HepG2 (cell line): ENCODE data around the gene ATP11A. TPM values are rescaled to one million over a fixed set of nuclear protein-coding genes. Genes with fewer than 3 reads are reported as not detected.

Experiments
- ATAC-seq: fragments of 200-7000 bp; cut with Tn5 transposase; 3 replicates; pipeline ENCODE4 v1.9.1; 2020; ENCODE audit warnings: mild to moderate bottlenecking, moderate library complexity
- BruUV-seq: library from RNA; stranded (reverse); fragments of 400-500 nt; replicated peaks from 2 replicates; lab custom pipeline; 2021; lab: Mats Ljungman, UMichigan
- CTCF ChIA-PET: fragments of 300-600 bp; formaldehyde crosslinking; extraction: SDS; loops from one replicate; lab custom pipeline; 2021; ENCODE audit warnings: low total read pairs, inconsistent platforms, low intra/inter-chr PET ratio; lab: Yijun Ruan, JAX
- POLR2A ChIA-PET: fragments of 350-600 bp; sonication (Branson Sonifier 250); formaldehyde crosslinking; loops from one replicate; lab custom pipeline; 2020; ENCODE audit warnings: antibody characterized with exemption, inconsistent platforms; lab: Yijun Ruan, JAX
- DNase-seq: peaks from one replicate; pipeline ENCODE4 v3.0.0-alpha.2; 2015; ENCODE audit warnings: low spot score
- FAIRE-seq: peaks from 3 replicates; lab custom pipeline; 2011; peaks lifted over from hg19 to GRCh38; lab: Jason Lieb, UNC
- H2AFZ ChIP-seq: one replicate; pipeline ENCODE4 v1.6.1; 2011; ENCODE audit warnings: low read length, inconsistent platforms
- H3K27ac ChIP-seq: fragments of 300-600 bp; 3 replicates; pipeline ENCODE4 v1.8.0; 2011; ENCODE audit warnings: mixed run types, mild to moderate bottlenecking, mixed read lengths, low read length, inconsistent platforms; ENCODE audit not compliant: insufficient read depth; ENCODE audit errors: extremely low read length
- H3K27me3 ChIP-seq, 2 experiments: fragments of 200-600 bp in 1 of 2; 2 replicates in 1 of 2; 3 replicates in 1 of 2; pipeline versions ENCODE4 v1.6.0 to v1.8.0; 2011; ENCODE audit warnings: low read length in 2 of 2, mild to moderate bottlenecking in 2 of 2, moderate library complexity in 2 of 2, inconsistent platforms in 1 of 2; ENCODE audit not compliant: insufficient read depth in 2 of 2, control insufficient read depth in 1 of 2
- H3K36me3 ChIP-seq, 2 experiments: fragments of 200-600 bp in 1 of 2; replicated peaks in 1 of 2; 2 replicates in 1 of 2; 3 replicates in 1 of 2; pipeline versions ENCODE4 v1.5.1 to v1.8.0; 2011; ENCODE audit warnings: low read length in 2 of 2, inconsistent platforms in 1 of 2; ENCODE audit not compliant: insufficient read depth in 2 of 2, control insufficient read depth in 1 of 2
- H3K4me1 ChIP-seq: 2 replicates; pipeline ENCODE4 v1.5.1; 2012; ENCODE audit warnings: low read length, inconsistent platforms; ENCODE audit not compliant: insufficient read depth
- H3K4me2 ChIP-seq: 2 replicates; pipeline ENCODE4 v1.6.0; 2011; ENCODE audit warnings: low read depth, low read length, inconsistent platforms
- H3K4me3 ChIP-seq, 3 experiments: fragments of 200-600 bp in 1 of 3; sonication (generic), shearing (Covaris generic) in 1 of 3; replicated peaks in 1 of 3; 2 replicates each; pipeline ENCODE4 v1.5.1; 2011 to 2016; ENCODE audit warnings: low read length in 3 of 3, inconsistent platforms in 2 of 3, low read depth in 2 of 3, mild to moderate bottlenecking in 2 of 3, control low read depth in 1 of 3, mixed read lengths in 1 of 3; ENCODE audit not compliant: insufficient read depth in 1 of 3
- H3K79me2 ChIP-seq: one replicate; pipeline ENCODE4 v1.6.1; 2011; ENCODE audit warnings: low read length, inconsistent platforms; ENCODE audit not compliant: insufficient read depth
- H3K9ac ChIP-seq: 2 replicates; pipeline ENCODE4 v1.6.0; 2011; ENCODE audit warnings: mild to moderate bottlenecking, low read depth, low read length, inconsistent platforms; ENCODE audit not compliant: insufficient read depth
- H3K9me3 ChIP-seq: 2 replicates; pipeline ENCODE4 v1.5.1; 2012; ENCODE audit warnings: mild to moderate bottlenecking, low read length
- H4K20me1 ChIP-seq: 2 replicates; pipeline ENCODE4 v1.6.0; 2011; ENCODE audit warnings: inconsistent platforms, mild to moderate bottlenecking, low read length, moderate library complexity; ENCODE audit not compliant: insufficient read depth
- HBP1 ChIP-seq: IDR thresholded peaks from 2 replicates; pipeline ENCODE4 v1.6.1; 2016; ENCODE audit warnings: low read depth, control low read depth
- HINFP ChIP-seq: sonication (generic); formaldehyde crosslinking; IDR thresholded peaks from 2 replicates; pipeline ENCODE4 v1.4.0; 2020; ENCODE audit warnings: low read depth, mild to moderate bottlenecking, missing genetic modification reagents
- NFKB2 ChIP-seq: sonication (generic); formaldehyde crosslinking; IDR thresholded peaks from 2 replicates; pipeline ENCODE4 v1.4.0; 2020; ENCODE audit warnings: missing genetic modification reagents, borderline replicate concordance
- STAT5B ChIP-seq: sonication (generic); formaldehyde crosslinking; IDR thresholded peaks from 2 replicates; pipeline ENCODE4 v1.4.0; 2020; ENCODE audit warnings: missing genetic modification reagents
- ZBTB38 ChIP-seq: sonication (generic); formaldehyde crosslinking; IDR thresholded peaks from 2 replicates; pipeline ENCODE4 v1.5.1; 2020; ENCODE audit warnings: mild to moderate bottlenecking, missing genetic modification reagents
- ZNF280D ChIP-seq: sonication (generic); formaldehyde crosslinking; IDR thresholded peaks from 2 replicates; pipeline ENCODE4 v1.5.1; 2020; ENCODE audit warnings: mild to moderate bottlenecking, missing genetic modification reagents
- ZNF75D ChIP-seq: sonication (generic); formaldehyde crosslinking; IDR thresholded peaks from 2 replicates; pipeline ENCODE4 v1.8.1; 2023; ENCODE audit warnings: missing genetic modification reagents, mild to moderate bottlenecking, borderline replicate concordance
- WGBS: methylation state at CpG from one replicate; pipeline ENCODE4 v1.1.6; 2017; ENCODE audit warnings: low lambda C conversion rate; 5-methylcytosine and 5-hydroxymethylcytosine counted together
- in situ Hi-C: cut with HindIII; loops from 2 replicates; pipeline ENCODE4 v1.10.0; 2017; ENCODE audit warnings: low pct_unique_long_range_greater_than_20kb; ENCODE audit not compliant: extremely low pct_ligation_motif_present
- intact Hi-C: fragments of 100-400 bp; cut with micrococcal nuclease; formaldehyde crosslinking; loops from one replicate; pipeline ENCODE4 v1.10.0; 2022; ENCODE audit not compliant: unreplicated experiment
- polyA plus RNA-seq, 8 experiments: library from polyadenylated mRNA; depleted of rRNA in 3 of 8; stranded (reverse) in 7 of 8; unstranded in 1 of 8; fragments of >200 nt; fragmentation: Illumina TruSeq in 4 of 8; extraction: Trizol in 4 of 8; gene quantifications; 2 replicates each; pipeline versions ENCODE4 v1.2.1 to v1.2.3, GENCODE V29; 2011 to 2016; ENCODE audit warnings: low read depth in 4 of 8, missing spikeins in 1 of 8, mixed read lengths in 1 of 8; ENCODE audit not compliant: insufficient read depth in 1 of 8
- total RNA-seq, 5 experiments: library from RNA; depleted of rRNA; stranded (reverse); fragments of >200 nt; fragmentation: Illumina TruSeq; extraction: Trizol; gene quantifications; 2 replicates each; pipeline ENCODE4 v1.2.3, GENCODE V29; 2016; ENCODE audit warnings: low read depth in 1 of 5

The ATP11A gene
- total and polyA plus RNA-seq, 2 of the 13 experiments (the other 11 are each of a cell fraction or from before 2014, with no cell fraction given): 18.4 to 20.1 TPM

DNA sequence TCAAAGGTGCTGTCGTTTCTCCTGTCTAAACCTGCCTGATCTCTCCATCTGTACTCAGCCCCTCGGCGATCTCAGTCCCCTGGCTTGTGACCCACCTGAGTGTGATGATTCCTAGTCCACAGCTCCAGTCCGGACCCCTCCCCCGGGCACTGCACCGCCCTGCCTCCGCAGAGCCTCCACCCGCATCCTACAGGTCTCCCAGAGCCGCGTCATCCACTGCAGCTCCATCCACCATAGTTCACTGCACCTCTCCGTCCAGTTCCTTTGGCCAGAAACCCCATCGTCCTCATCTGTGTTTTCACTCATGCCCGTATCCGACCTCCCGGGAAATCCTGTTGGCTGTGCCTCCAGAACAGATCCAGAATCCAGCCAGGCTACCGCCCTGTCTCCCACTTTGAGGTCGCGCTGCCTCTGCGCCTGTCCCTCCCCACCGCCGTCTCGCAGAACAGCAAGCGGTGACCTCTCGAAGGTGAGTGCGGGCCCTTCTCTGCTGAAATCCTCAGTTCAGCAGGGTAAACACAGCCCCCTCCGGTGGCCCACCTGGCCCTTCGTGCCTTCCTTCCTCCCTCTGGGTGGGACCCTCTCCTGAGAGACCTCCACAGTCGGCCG lies 227.3 kb downstream of the ATP11A start:
- Histone ChIP-seq H3K79me2 (no peaks in the 10 kb centered on the region), H3K4me3 (no peak overlapping the region), H3K9ac (no peak overlapping the region), H3K9me3 (no peaks in the 10 kb centered on the region), H3K4me2 (0 out of 2 replicates have a peak overlapping the region, but pooled peaks have one; percentile 52), H3K27ac (peak overlapping the region; percentile 66), H4K20me1 (no peaks in the 10 kb centered on the region), H3K4me1 (peaks cover 44% of the 10 kb centered on the region), H3K36me3 (peaks cover 0 to 4% of the 10 kb centered on the region in 2 experiments; a peak in 2 of 5 replicates), H2AFZ (no peak overlapping the region), H3K27me3 (no peaks in the 10 kb centered on the region)
- in situ Hi-C loops (no loop called here), intact Hi-C loops (no loop called here)
- TF ChIP-seq NFKB2 (CRISPR knock-in tag): 0 out of 2 replicates have a peak, but pooled peaks have one; percentile 4
- no peak for TF ChIP-seq HBP1 (CRISPR knock-in tag)
- TF ChIP-seq ZNF75D: no peak
- TF ChIP-seq HINFP (CRISPR knock-in tag): no peak
- TF ChIP-seq STAT5B (CRISPR knock-in tag): no peak
- TF ChIP-seq ZNF280D (CRISPR knock-in tag): 0 out of 2 replicates have a peak, but pooled peaks have one; percentile 4
- TF ChIP-seq ZBTB38 (CRISPR knock-in tag): peak; percentile 63; the same call in 1 of the 2 replicates
- FAIRE-seq: no peak
- peak; percentile 41 for ATAC-seq
- 94% methylated on average over 29 of the region's 29 CpGs for WGBS
- ChIA-PET POLR2A (no interaction called here), CTCF (no interaction called here)
- no peak for DNase-seq
- no TSS peak for BruUV-seq
